ENCODE results near the gene ZFX. TPM values are rescaled to one million over a fixed set of nuclear protein-coding genes. Genes with fewer than 3 reads are reported as not detected.

ZFX gene
- total RNA-seq, 1 experiment from 2014 or later: 63.9 TPM

DNA sequence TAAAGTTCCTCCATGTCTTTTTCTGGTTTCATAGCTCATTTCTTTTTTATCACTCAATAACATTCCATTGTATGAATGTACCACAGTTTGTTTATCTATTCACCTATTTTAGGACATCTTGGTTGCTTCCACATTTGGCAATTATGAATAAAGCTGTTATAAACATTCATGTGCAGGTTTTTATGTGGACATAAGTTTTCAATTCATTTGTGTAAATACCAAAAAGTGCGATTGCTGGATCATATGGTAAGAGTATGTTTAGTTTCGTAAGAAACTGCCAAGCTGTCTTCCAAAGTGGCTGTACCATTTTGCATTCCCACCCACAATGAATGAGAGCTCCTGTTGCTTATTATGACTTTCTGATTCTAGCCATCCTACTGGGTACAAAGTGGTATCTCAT is 36.3 kb upstream of the ZFX start:
- POLR2A ChIA-PET (ENCODE audit: low non-redundant PET): interaction anchor here (0.5 kb wide), 1 partner anchor 59 kb away, joined by 12 read pairs; no protein-coding TSS in a partner anchor
- Histone ChIP-seq H3K9me3 (ENCODE audit: low read depth, low read length, poor library complexity, severe bottlenecking) (no peaks in the 10 kb centered on the region), H3K36me3 (ENCODE audit: insufficient read depth, low read length, poor library complexity, severe bottlenecking) (no peaks in the 10 kb centered on the region), H3K27me3 (replicated peaks; ENCODE audit: insufficient read depth, low read depth, low read length, poor library complexity) (peaks cover 1% of the 10 kb centered on the region), H3K4me1 (ENCODE audit: insufficient read depth, low read length, poor library complexity, severe bottlenecking) (no peaks in the 10 kb centered on the region), H3K4me3 (ENCODE audit: low read depth, low read length, poor library complexity, severe bottlenecking) (no peak overlapping the region), H3K27ac (ENCODE audit: low read depth, low read length, poor library complexity, severe bottlenecking) (no peak overlapping the region)
- CTCF ChIA-PET: no interaction called here
- TF ChIP-seq, protein P1, sequence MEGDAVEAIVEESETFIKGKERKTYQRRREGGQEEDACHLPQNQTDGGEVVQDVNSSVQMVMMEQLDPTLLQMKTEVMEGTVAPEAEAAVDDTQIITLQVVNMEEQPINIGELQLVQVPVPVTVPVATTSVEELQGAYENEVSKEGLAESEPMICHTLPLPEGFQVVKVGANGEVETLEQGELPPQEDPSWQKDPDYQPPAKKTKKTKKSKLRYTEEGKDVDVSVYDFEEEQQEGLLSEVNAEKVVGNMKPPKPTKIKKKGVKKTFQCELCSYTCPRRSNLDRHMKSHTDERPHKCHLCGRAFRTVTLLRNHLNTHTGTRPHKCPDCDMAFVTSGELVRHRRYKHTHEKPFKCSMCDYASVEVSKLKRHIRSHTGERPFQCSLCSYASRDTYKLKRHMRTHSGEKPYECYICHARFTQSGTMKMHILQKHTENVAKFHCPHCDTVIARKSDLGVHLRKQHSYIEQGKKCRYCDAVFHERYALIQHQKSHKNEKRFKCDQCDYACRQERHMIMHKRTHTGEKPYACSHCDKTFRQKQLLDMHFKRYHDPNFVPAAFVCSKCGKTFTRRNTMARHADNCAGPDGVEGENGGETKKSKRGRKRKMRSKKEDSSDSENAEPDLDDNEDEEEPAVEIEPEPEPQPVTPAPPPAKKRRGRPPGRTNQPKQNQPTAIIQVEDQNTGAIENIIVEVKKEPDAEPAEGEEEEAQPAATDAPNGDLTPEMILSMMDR (conservative IDR thresholded peaks at IDR 0.05; ENCODE audit: low read depth, low read length): no peak
- no peak for TF ChIP-seq EZH2 (IDR thresholded peaks at IDR 0.05; ENCODE audit: borderline replicate concordance, low read depth, low read length, poor library complexity, severe bottlenecking)
- intact Hi-C loops (cut with micrococcal nuclease; ENCODE audit: unreplicated experiment): no loop called here
- BruUV-seq (replicated peaks): no TSS peak
- no peak for DNase-seq (ENCODE audit: low spot score)

DNA sequence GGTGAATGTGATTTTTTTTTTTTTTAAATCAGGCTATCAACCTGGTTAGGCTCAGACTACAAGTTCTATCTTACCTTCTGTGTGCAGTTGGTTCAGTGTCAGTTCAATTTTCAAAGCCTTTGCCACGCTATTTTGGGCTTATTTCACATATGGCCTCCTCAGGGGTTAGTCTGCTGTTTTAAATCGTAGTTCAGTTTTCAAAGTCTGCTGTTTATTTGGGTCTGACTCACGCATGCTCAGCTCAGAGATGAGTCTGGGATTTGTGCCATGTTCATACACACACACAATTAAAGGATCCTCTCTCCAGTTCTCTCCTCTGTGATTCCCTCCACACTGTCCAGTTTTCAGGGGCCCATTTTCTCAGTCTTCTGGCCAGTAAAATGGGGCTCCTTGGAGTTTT is 32.3 kb upstream of the ZFX start:
- H3K9me3 ChIP-seq (ENCODE audit: low read depth, low read length, poor library complexity, severe bottlenecking): no peaks in the 10 kb centered on the region
- DNase-seq (ENCODE audit: low spot score): peak; percentile 40
- POLR2A ChIA-PET (ENCODE audit: low non-redundant PET): interaction anchor here (0.6 kb wide), 1 partner anchor 1041 kb away, joined by 3 read pairs; no protein-coding TSS in a partner anchor
- H3K36me3 ChIP-seq (ENCODE audit: insufficient read depth, low read length, poor library complexity, severe bottlenecking): no peaks in the 10 kb centered on the region
- intact Hi-C loops (cut with micrococcal nuclease; ENCODE audit: unreplicated experiment): no loop called here
- no peaks in the 10 kb centered on the region for H3K27me3 ChIP-seq (replicated peaks; ENCODE audit: insufficient read depth, low read depth, low read length, poor library complexity)
- no peak overlapping the region for H3K4me3 ChIP-seq (ENCODE audit: low read depth, low read length, poor library complexity, severe bottlenecking)
- H3K27ac ChIP-seq (ENCODE audit: low read depth, low read length, poor library complexity, severe bottlenecking): no peak overlapping the region
- CTCF ChIA-PET: no interaction called here
- no peaks in the 10 kb centered on the region for H3K4me1 ChIP-seq (ENCODE audit: insufficient read depth, low read length, poor library complexity, severe bottlenecking)
- BruUV-seq (replicated peaks): no TSS peak
- no peak for TF ChIP-seq EZH2 (IDR thresholded peaks at IDR 0.05; ENCODE audit: borderline replicate concordance, low read depth, low read length, poor library complexity, severe bottlenecking)
- TF ChIP-seq, protein P1 (conservative IDR thresholded peaks at IDR 0.05; ENCODE audit: low read depth, low read length): no peak

DNA sequence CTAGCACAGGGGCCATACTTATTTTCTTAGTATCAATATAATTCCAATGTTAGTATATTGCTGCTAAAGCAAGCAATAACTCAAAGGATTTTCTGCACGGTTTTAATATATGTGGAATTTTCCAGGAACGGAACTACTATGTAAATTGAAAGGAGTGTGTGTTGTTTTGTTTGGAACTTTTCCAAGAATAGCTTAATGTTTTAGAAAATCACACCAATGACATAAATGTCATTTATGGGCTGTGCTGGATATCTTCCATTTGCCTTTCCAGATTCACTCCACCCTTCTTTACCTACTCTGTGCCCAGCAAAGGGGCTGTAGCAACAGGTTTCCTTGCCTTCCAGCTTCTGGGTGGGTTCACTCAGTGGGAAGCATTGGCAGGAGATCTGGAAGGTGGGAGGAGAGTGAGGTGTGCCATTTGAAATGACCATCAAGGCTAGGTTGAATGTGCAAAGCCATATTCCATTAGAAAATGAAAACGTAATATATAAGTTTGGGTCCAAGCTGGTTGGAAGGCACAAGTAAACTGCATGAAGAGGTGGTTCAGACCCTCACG is 25.2 kb upstream of the ZFX start:
- ChIA-PET POLR2A (ENCODE audit: low non-redundant PET) (no interaction called here), CTCF (no interaction called here)
- intact Hi-C loops (cut with micrococcal nuclease; ENCODE audit: unreplicated experiment): no loop called here
- no peak overlapping the region for H3K4me3 ChIP-seq (ENCODE audit: low read depth, low read length, poor library complexity, severe bottlenecking)
- no peaks in the 10 kb centered on the region for H3K9me3 ChIP-seq (ENCODE audit: low read depth, low read length, poor library complexity, severe bottlenecking)
- no peak for DNase-seq (ENCODE audit: low spot score)
- no peaks in the 10 kb centered on the region for H3K4me1 ChIP-seq (ENCODE audit: insufficient read depth, low read length, poor library complexity, severe bottlenecking)
- H3K27ac ChIP-seq (ENCODE audit: low read depth, low read length, poor library complexity, severe bottlenecking): no peak overlapping the region
- BruUV-seq (replicated peaks): no TSS peak
- no peaks in the 10 kb centered on the region for H3K36me3 ChIP-seq (ENCODE audit: insufficient read depth, low read length, poor library complexity, severe bottlenecking)
- H3K27me3 ChIP-seq (replicated peaks; ENCODE audit: insufficient read depth, low read depth, low read length, poor library complexity): no peaks in the 10 kb centered on the region
- TF ChIP-seq, protein P1 (conservative IDR thresholded peaks at IDR 0.05; ENCODE audit: low read depth, low read length): no peak
- TF ChIP-seq EZH2 (IDR thresholded peaks at IDR 0.05; ENCODE audit: borderline replicate concordance, low read depth, low read length, poor library complexity, severe bottlenecking): no peak
